HCT116 (cell line): ENCODE data around the gene OOSP1. TPM values are rescaled to one million over a fixed set of nuclear protein-coding genes. Genes with fewer than 3 reads are reported as not detected.

Experiments used
- ATAC-seq: fragments of 200-7000 bp; cut with Tn5 transposase; 2 replicates; pipeline ENCODE4 v1.9.1; 2020; ENCODE audit warnings: mild to moderate bottlenecking, moderate library complexity
- BruUV-seq: library from RNA; stranded (reverse); fragments of 400-500 nt; replicated peaks from 2 replicates; lab custom pipeline; 2021; lab: Mats Ljungman, UMichigan
- CTCF ChIA-PET: fragments of 300-600 bp; sonication (Branson Sonifier 250); formaldehyde crosslinking; loops from one replicate; lab custom pipeline; 2021; ENCODE audit warnings: antibody characterized with exemption; lab: Charles Lee
- POLR2A ChIA-PET: fragments of 300-600, 350-600 bp; sonication (Branson Sonifier 250); formaldehyde crosslinking; loops from one replicate; lab custom pipeline; 2021; ENCODE audit warnings: antibody characterized with exemption; lab: Charles Lee
- RAD21 ChIA-PET, 2 experiments: fragments of 300-600 bp; sonication (Branson Sonifier 250); formaldehyde crosslinking; loops; one replicate each; lab custom pipeline; 2023; ENCODE audit warnings: low total read pairs in 2 of 2; ENCODE audit not compliant: uncharacterized antibody in 2 of 2, unreplicated experiment in 2 of 2, low non-redundant PET in 1 of 2; lab: Charles Lee
- DNase-seq: peaks from one replicate; pipeline ENCODE4 v3.0.0-alpha.2; 2010; ENCODE audit warnings: low read depth, low spot score
- H2AFZ ChIP-seq: fragments of 200-600 bp; shearing (Covaris generic), sonication (generic); 2 replicates; pipeline ENCODE4 v1.6.1; 2017; ENCODE audit warnings: low read depth, mixed run types, mixed read lengths, antibody characterized with exemption, low read length; ENCODE audit not compliant: poor library complexity, severe bottlenecking
- H3K27ac ChIP-seq: 2 replicates; pipeline ENCODE4 v1.5.1; 2012; ENCODE audit warnings: low read depth, low read length
- H3K27me3 ChIP-seq: fragments of 200-600 bp; sonication (generic); 2 replicates; pipeline ENCODE4 v1.6.1; 2016; ENCODE audit warnings: mixed run types, low read length, mixed read lengths; ENCODE audit not compliant: insufficient read depth
- H3K36me3 ChIP-seq, 2 experiments: fragments of 200-500 bp in 1 of 2; fragments of 200-600 bp in 1 of 2; sonication (Bioruptor generic) in 1 of 2; sonication (generic) in 1 of 2; 2 replicates each; pipeline versions ENCODE4 v1.5.1 to v1.6.1; 2014 to 2016; ENCODE audit warnings: low read length in 2 of 2, inconsistent platforms in 1 of 2, mixed read lengths in 1 of 2, mixed run types in 1 of 2; ENCODE audit not compliant: insufficient read depth in 2 of 2, control insufficient read depth in 1 of 2
- H3K4me1 ChIP-seq, 2 experiments: fragments of 200-600 bp in 1 of 2; sonication (generic) in 1 of 2; 2 replicates each; pipeline versions ENCODE4 v1.5.1 to v1.6.1; 2012 to 2017; ENCODE audit warnings: low read length in 2 of 2, inconsistent platforms in 1 of 2, mild to moderate bottlenecking in 1 of 2, mixed read lengths in 1 of 2, mixed run types in 1 of 2, moderate library complexity in 1 of 2; ENCODE audit not compliant: insufficient read depth in 2 of 2, control insufficient read depth in 1 of 2
- H3K4me2 ChIP-seq: fragments of 200-600 bp; sonication (generic); 2 replicates; pipeline ENCODE4 v1.6.1; 2017; ENCODE audit warnings: mixed run types, low read length, mixed read lengths
- H3K4me3 ChIP-seq, 2 experiments: fragments of 200-600 bp in 1 of 2; sonication (generic) in 1 of 2; replicated peaks in 1 of 2; 2 replicates each; pipeline ENCODE4 v1.5.1; 2011 to 2016; ENCODE audit warnings: low read length in 2 of 2, control low read depth in 1 of 2, low read depth in 1 of 2, mild to moderate bottlenecking in 1 of 2, mixed read lengths in 1 of 2, mixed run types in 1 of 2
- H3K79me2 ChIP-seq: fragments of 200-600 bp; sonication (generic); 2 replicates; pipeline ENCODE4 v1.6.1; 2017; ENCODE audit warnings: mild to moderate bottlenecking, mixed run types, low read length, moderate library complexity, mixed read lengths; ENCODE audit not compliant: insufficient read depth
- H3K9ac ChIP-seq: fragments of 200-600 bp; sonication (generic); 2 replicates; pipeline ENCODE4 v1.6.1; 2016; ENCODE audit warnings: low read length, mixed read lengths
- H3K9me2 ChIP-seq: fragments of 200-600 bp; sonication (generic), shearing (Covaris generic); 2 replicates; pipeline ENCODE4 v1.6.1; 2017; ENCODE audit warnings: mixed run types, mild to moderate bottlenecking, moderate library complexity; ENCODE audit not compliant: insufficient read depth
- H3K9me3 ChIP-seq, 2 experiments: fragments of 200-500 bp in 1 of 2; fragments of 200-600 bp in 1 of 2; sonication (Bioruptor generic) in 1 of 2; sonication (generic) in 1 of 2; 2 replicates each; pipeline ENCODE4 v1.6.1; 2014 to 2017; ENCODE audit warnings: low read length in 2 of 2, mixed read lengths in 2 of 2, inconsistent platforms in 1 of 2, low read depth in 1 of 2, mild to moderate bottlenecking in 1 of 2, mixed run types in 1 of 2, moderate library complexity in 1 of 2; ENCODE audit not compliant: control insufficient read depth in 1 of 2, insufficient read depth in 1 of 2
- H4K20me1 ChIP-seq: fragments of 200-600 bp; sonication (generic), shearing (Covaris generic); 2 replicates; pipeline ENCODE4 v1.6.1; 2017; ENCODE audit warnings: mixed run types, mild to moderate bottlenecking, moderate library complexity; ENCODE audit not compliant: insufficient read depth
- CBX3 ChIP-seq: IDR thresholded peaks from 2 replicates; pipeline ENCODE4 v1.6.1; 2012; ENCODE audit warnings: low read depth
- CEBPB ChIP-seq: IDR thresholded peaks from 2 replicates; pipeline ENCODE4 v1.6.1; 2012; ENCODE audit warnings: low read depth
- CTCF ChIP-seq, 3 experiments: fragments of 200-600 bp in 1 of 3; sonication (generic) in 1 of 3; IDR thresholded peaks in 2 of 3; conservative IDR thresholded peaks in 1 of 3; 2 replicates each; pipeline ENCODE4 v1.5.1; 2012 to 2017; ENCODE audit warnings: low read depth in 2 of 3, low read length in 2 of 3, antibody characterized with exemption in 1 of 3, borderline replicate concordance in 1 of 3, control low read depth in 1 of 3, mild to moderate bottlenecking in 1 of 3, mixed read lengths in 1 of 3, mixed run types in 1 of 3, moderate library complexity in 1 of 3; ENCODE audit not compliant: insufficient read depth in 1 of 3
- EGR1 ChIP-seq: IDR thresholded peaks from 2 replicates; pipeline ENCODE4 v1.6.1; 2012; ENCODE audit warnings: low read depth
- ELF1 ChIP-seq: IDR thresholded peaks from 2 replicates; pipeline ENCODE4 v1.6.1; 2012; ENCODE audit warnings: low read depth, borderline replicate concordance
- FOSL1 ChIP-seq: IDR thresholded peaks from 2 replicates; pipeline ENCODE4 v1.6.1; 2012; ENCODE audit warnings: low read depth
- JUND ChIP-seq: IDR thresholded peaks from 2 replicates; pipeline ENCODE4 v1.6.1; 2012
- POLR2AphosphoS5 ChIP-seq: IDR thresholded peaks from 2 replicates; pipeline ENCODE4 v1.6.1; 2011; ENCODE audit warnings: mild to moderate bottlenecking, low read depth, low read length, moderate library complexity
- SIN3A ChIP-seq: IDR thresholded peaks from 2 replicates; pipeline ENCODE4 v1.6.1; 2012; ENCODE audit warnings: low read depth
- TCF7L2 ChIP-seq: IDR thresholded peaks from 2 replicates; pipeline ENCODE4 v1.7.0; 2011; ENCODE audit warnings: borderline replicate concordance, inconsistent platforms; ENCODE audit not compliant: insufficient read depth, insufficient read length; ENCODE audit errors: extremely low read depth
- ZNF274 ChIP-seq: fragments of 200-500 bp; sonication (Bioruptor generic); IDR thresholded peaks from 2 replicates; pipeline ENCODE4 v1.6.1; 2014; ENCODE audit warnings: mild to moderate bottlenecking, low read depth, low read length, inconsistent platforms
- intact Hi-C: fragments of 100-400 bp; cut with micrococcal nuclease; formaldehyde crosslinking; loops from 2 replicates; pipeline ENCODE4 v1.10.0; 2022
- total RNA-seq: library from RNA; stranded (reverse); gene quantifications from one replicate; pipeline ENCODE4 v1.2.1, GENCODE V29; 2021; ENCODE audit not compliant: unreplicated experiment
- TF ChIP-seq, protein P1 (sequence below): IDR thresholded peaks from 2 replicates; pipeline ENCODE4 v1.6.1; 2012; ENCODE audit warnings: low read depth
- TF ChIP-seq, protein P2 (sequence below): IDR thresholded peaks from 2 replicates; pipeline ENCODE4 v1.6.1; 2012

The OOSP1 gene
- total RNA-seq, 1 experiment from 2014 or later = not detected

DNA sequence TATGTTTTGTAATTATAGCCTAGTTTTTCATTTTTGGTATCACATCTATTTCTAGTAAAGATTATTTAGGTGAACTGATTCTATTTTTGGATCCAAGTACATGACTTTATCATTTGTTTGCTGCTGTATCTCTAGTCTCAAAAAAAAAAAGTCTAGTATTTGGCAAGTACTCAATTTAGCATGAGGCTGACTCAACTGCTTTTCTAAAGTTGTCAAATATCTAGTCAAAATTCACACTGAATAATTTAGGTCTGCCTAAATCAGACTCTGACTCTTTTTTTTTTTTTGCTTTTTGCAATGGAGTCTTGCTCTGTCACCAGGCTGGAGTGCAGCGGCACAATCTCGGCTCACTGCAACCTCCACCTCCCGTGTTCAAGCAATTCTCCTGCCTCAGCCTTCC is 28.0 kb downstream of the OOSP1 start:
- Histone ChIP-seq H3K27ac (no peak overlapping the region), H3K27me3 (no peaks in the 10 kb centered on the region), H2AFZ (no peak overlapping the region), H3K79me2 (no peaks in the 10 kb centered on the region), H3K4me2 (no peak overlapping the region)
- BruUV-seq = no TSS peak
- no peak for ATAC-seq
- intact Hi-C loops = no loop called here
- TF ChIP-seq FOSL1 (no peak), ZNF274 (no peak), EGR1 (no peak), CEBPB (no peak), TCF7L2 (no peak), CBX3 (no peak), POLR2AphosphoS5 (no peak), CTCF (IDR thresholded peaks at IDR 0.05 in 2 of 3, conservative IDR thresholded peaks at IDR 0.05 in 1 of 3; ENCODE audit: borderline replicate concordance in 1 of 3, insufficient read depth in 1 of 3, low read depth in 2 of 3, low read length in 2 of 3) (no peak), JUND (no peak), SIN3A (no peak), ELF1 (no peak)
- TF ChIP-seq, protein P1, sequence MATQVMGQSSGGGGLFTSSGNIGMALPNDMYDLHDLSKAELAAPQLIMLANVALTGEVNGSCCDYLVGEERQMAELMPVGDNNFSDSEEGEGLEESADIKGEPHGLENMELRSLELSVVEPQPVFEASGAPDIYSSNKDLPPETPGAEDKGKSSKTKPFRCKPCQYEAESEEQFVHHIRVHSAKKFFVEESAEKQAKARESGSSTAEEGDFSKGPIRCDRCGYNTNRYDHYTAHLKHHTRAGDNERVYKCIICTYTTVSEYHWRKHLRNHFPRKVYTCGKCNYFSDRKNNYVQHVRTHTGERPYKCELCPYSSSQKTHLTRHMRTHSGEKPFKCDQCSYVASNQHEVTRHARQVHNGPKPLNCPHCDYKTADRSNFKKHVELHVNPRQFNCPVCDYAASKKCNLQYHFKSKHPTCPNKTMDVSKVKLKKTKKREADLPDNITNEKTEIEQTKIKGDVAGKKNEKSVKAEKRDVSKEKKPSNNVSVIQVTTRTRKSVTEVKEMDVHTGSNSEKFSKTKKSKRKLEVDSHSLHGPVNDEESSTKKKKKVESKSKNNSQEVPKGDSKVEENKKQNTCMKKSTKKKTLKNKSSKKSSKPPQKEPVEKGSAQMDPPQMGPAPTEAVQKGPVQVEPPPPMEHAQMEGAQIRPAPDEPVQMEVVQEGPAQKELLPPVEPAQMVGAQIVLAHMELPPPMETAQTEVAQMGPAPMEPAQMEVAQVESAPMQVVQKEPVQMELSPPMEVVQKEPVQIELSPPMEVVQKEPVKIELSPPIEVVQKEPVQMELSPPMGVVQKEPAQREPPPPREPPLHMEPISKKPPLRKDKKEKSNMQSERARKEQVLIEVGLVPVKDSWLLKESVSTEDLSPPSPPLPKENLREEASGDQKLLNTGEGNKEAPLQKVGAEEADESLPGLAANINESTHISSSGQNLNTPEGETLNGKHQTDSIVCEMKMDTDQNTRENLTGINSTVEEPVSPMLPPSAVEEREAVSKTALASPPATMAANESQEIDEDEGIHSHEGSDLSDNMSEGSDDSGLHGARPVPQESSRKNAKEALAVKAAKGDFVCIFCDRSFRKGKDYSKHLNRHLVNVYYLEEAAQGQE = no peak
- TF ChIP-seq, protein P2, sequence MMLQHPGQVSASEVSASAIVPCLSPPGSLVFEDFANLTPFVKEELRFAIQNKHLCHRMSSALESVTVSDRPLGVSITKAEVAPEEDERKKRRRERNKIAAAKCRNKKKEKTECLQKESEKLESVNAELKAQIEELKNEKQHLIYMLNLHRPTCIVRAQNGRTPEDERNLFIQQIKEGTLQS = no peak
- TF ChIP-seq, all 23 proteins: peak for 0
- Histone ChIP-seq H3K36me3 (no peaks in the 10 kb centered on the region), H3K4me1 (no peaks in the 10 kb centered on the region), H3K4me3 (no peak overlapping the region), H3K9me2 (no peaks in the 10 kb centered on the region), H4K20me1 (no peaks in the 10 kb centered on the region), H3K9me3 (no peaks in the 10 kb centered on the region), H3K9ac (no peak overlapping the region)
- ChIA-PET POLR2A (no interaction called here), RAD21 (no interaction called here), CTCF (no interaction called here)
- no peak for DNase-seq
